BLaER1 treated with 17β-estradiol and CSF1 and Interleukin-3, amounts not matched to agents 10 nM and 100 nM (cell line): ENCODE data around the gene MOSPD3.

Source experiments
- H3K27ac ChIP-seq, 11 experiments: shearing (Covaris generic); formaldehyde crosslinking; 2 replicates each; pipeline ENCODE4 v1.8.1; 2022
- H3K27me3 ChIP-seq, 11 experiments: shearing (Covaris generic); formaldehyde crosslinking; 2 replicates each; pipeline ENCODE4 v1.8.1; 2022
- H3K36me3 ChIP-seq, 11 experiments: shearing (Covaris generic); formaldehyde crosslinking; 2 replicates each; pipeline ENCODE4 v1.8.1; 2022
- H3K4me1 ChIP-seq, 10 experiments: shearing (Covaris generic); formaldehyde crosslinking; 2 replicates each; pipeline ENCODE4 v1.8.1; 2022
- H3K4me2 ChIP-seq, 11 experiments: shearing (Covaris generic); formaldehyde crosslinking; 2 replicates each; pipeline ENCODE4 v1.8.1; 2022
- H3K4me3 ChIP-seq, 10 experiments: shearing (Covaris generic); formaldehyde crosslinking; 2 replicates each; pipeline ENCODE4 v1.8.1; 2022
- H3K9ac ChIP-seq, 11 experiments: shearing (Covaris generic); formaldehyde crosslinking; 2 replicates each; pipeline ENCODE4 v1.8.1; 2022
- H3K9me3 ChIP-seq, 11 experiments: shearing (Covaris generic); formaldehyde crosslinking; replicated peaks in 1 of 11; 2 replicates each; pipeline ENCODE4 v1.8.1; 2022
- H4K20me1 ChIP-seq, 11 experiments: shearing (Covaris generic); formaldehyde crosslinking; 2 replicates each; pipeline ENCODE4 v1.8.1; 2022
- Cebpa-rat ChIP-seq, 11 experiments: shearing (Covaris generic); IDR thresholded peaks; 2 replicates each; pipeline ENCODE4 v1.8.1; 2022

The MOSPD3 gene

GRCh38 chr7:100578246-100579183 is 33.8 kb upstream of the MOSPD3 start:
- H3K27me3 ChIP-seq: peaks cover 0 to 10% (median 0%) of the 10 kb centered on the region in 11 experiments; a peak in 4 of 22 replicates
- H3K36me3 ChIP-seq: peaks cover 90 to 95% (median 93%) of the 10 kb centered on the region in 11 experiments
- peaks cover 30 to 100% (median 85%) of the 10 kb centered on the region in 11 experiments for H4K20me1 ChIP-seq
- H3K9me3 ChIP-seq: no peaks in the 10 kb centered on the region
- peak overlapping the region in 3 of 11 experiments; percentile 2 to 19 (median 14); a peak in 4 of 22 replicates for H3K9ac ChIP-seq
- H3K4me3 ChIP-seq: no peak overlapping the region
- TF ChIP-seq Cebpa-rat (IDR thresholded peaks at IDR 0.05): no peak
- no peak overlapping the region for H3K4me2 ChIP-seq
- H3K4me1 ChIP-seq: peaks cover 22 to 33% (median 28%) of the 10 kb centered on the region in 10 experiments
- no peak overlapping the region for H3K27ac ChIP-seq

- H3K4me2 ChIP-seq: peak overlapping the region in 3 of 11 experiments; percentile 94 to 100 (median 99); a peak in 4 of 22 replicates
- H3K27ac ChIP-seq: peak overlapping the region in 2 of 11 experiments; percentile 22 to 96; a peak in 2 of 22 replicates
- H3K36me3 ChIP-seq: peaks cover 68 to 74% (median 71%) of the 10 kb centered on the region in 11 experiments
- H3K27me3 ChIP-seq: no peaks in the 10 kb centered on the region
- H3K4me1 ChIP-seq: peaks cover 25 to 38% (median 34%) of the 10 kb centered on the region in 10 experiments
- peak overlapping the region in 8 of 11 experiments; percentile 17 to 98 (median 96); a peak in 12 of 22 replicates for H3K9ac ChIP-seq
- peaks cover 48 to 92% (median 79%) of the 10 kb centered on the region in 11 experiments for H4K20me1 ChIP-seq
- no peak for TF ChIP-seq Cebpa-rat (IDR thresholded peaks at IDR 0.05)
- H3K9me3 ChIP-seq: no peaks in the 10 kb centered on the region
- no peak overlapping the region for H3K4me3 ChIP-seq
These were observed 31.7 kb upstream of the MOSPD3 start for GRCh38 chr7:100580466-100581283.

GRCh38 chr7:100582041-100582579 is 30.2 kb upstream of the MOSPD3 start:
- Histone ChIP-seq H3K4me3 (peak overlapping the region; percentile 84 to 99 (median 94)), H4K20me1 (peaks cover 50 to 80% (median 66%) of the 10 kb centered on the region in 11 experiments), H3K36me3 (peaks cover 54 to 59% (median 57%) of the 10 kb centered on the region in 11 experiments), H3K9ac (peak overlapping the region; percentile 74 to 98 (median 95)), H3K4me2 (peak overlapping the region; percentile 94 to 100 (median 99)), H3K27ac (peak overlapping the region; percentile 66 to 98 (median 94)), H3K27me3 (no peaks in the 10 kb centered on the region), H3K9me3 (no peaks in the 10 kb centered on the region), H3K4me1 (peaks cover 27 to 40% (median 35%) of the 10 kb centered on the region in 10 experiments)
- no peak for TF ChIP-seq Cebpa-rat (IDR thresholded peaks at IDR 0.05)

- H3K27ac ChIP-seq: peak overlapping the region; percentile 66 to 98 (median 94)
- H3K36me3 ChIP-seq: peaks cover 48 to 54% (median 51%) of the 10 kb centered on the region in 11 experiments
- H3K4me3 ChIP-seq: peak overlapping the region; percentile 84 to 99 (median 94)
- TF ChIP-seq Cebpa-rat (IDR thresholded peaks at IDR 0.05): no peak
- H3K4me1 ChIP-seq: peaks cover 32 to 46% (median 40%) of the 10 kb centered on the region in 10 experiments
- peak overlapping the region; percentile 74 to 98 (median 95) for H3K9ac ChIP-seq
- H3K27me3 ChIP-seq: no peaks in the 10 kb centered on the region
- H4K20me1 ChIP-seq: peaks cover 50 to 75% (median 60%) of the 10 kb centered on the region in 11 experiments
- H3K4me2 ChIP-seq: peak overlapping the region; percentile 94 to 100 (median 99)
- no peaks in the 10 kb centered on the region for H3K9me3 ChIP-seq
These were observed 29.7 kb upstream of the MOSPD3 start for GRCh38 chr7:100582650-100583049.

GRCh38 chr7:100583132-100584053 is 28.9 kb upstream of the MOSPD3 start:
- Histone ChIP-seq H4K20me1 (peaks cover 50 to 68% (median 58%) of the 10 kb centered on the region in 11 experiments), H3K27ac (peak overlapping the region; percentile 66 to 98 (median 94)), H3K9ac (peak overlapping the region; percentile 74 to 98 (median 95)), H3K36me3 (peaks cover 41 to 46% (median 44%) of the 10 kb centered on the region in 11 experiments), H3K4me1 (peaks cover 39 to 50% (median 45%) of the 10 kb centered on the region in 10 experiments), H3K27me3 (no peaks in the 10 kb centered on the region), H3K4me2 (peak overlapping the region; percentile 94 to 100 (median 99)), H3K9me3 (no peaks in the 10 kb centered on the region), H3K4me3 (peak overlapping the region; percentile 84 to 99 (median 94))
- no peak for TF ChIP-seq Cebpa-rat (IDR thresholded peaks at IDR 0.05)

GRCh38 chr7:100584054-100584682 is 28.2 kb upstream of the MOSPD3 start:
- Histone ChIP-seq H3K9ac (peak overlapping the region; percentile 90 to 98 (median 95)), H3K9me3 (no peaks in the 10 kb centered on the region), H3K27me3 (no peaks in the 10 kb centered on the region), H3K4me1 (peaks cover 40 to 50% (median 45%) of the 10 kb centered on the region in 10 experiments), H3K4me3 (peak overlapping the region; percentile 84 to 99 (median 94)), H3K4me2 (peak overlapping the region; percentile 94 to 100 (median 99)), H4K20me1 (peaks cover 44 to 61% (median 52%) of the 10 kb centered on the region in 11 experiments), H3K27ac (peak overlapping the region; percentile 66 to 98 (median 94)), H3K36me3 (peaks cover 33 to 39% (median 36%) of the 10 kb centered on the region in 11 experiments)
- TF ChIP-seq Cebpa-rat (IDR thresholded peaks at IDR 0.05): no peak
